GM12873 (cell line): Measurements from ENCODE around the gene CD248.

ENCODE experiments used
- TF ChIP-seq, protein P1 (sequence below): IDR thresholded peaks from 2 replicates; pipeline ENCODE4 v1.5.1; 2012; ENCODE audit warnings: low read depth, mild to moderate bottlenecking, moderate library complexity, low read length, control low read depth; ENCODE audit not compliant: insufficient read depth; ENCODE audit errors: missing control alignments

CD248 gene

DNA sequence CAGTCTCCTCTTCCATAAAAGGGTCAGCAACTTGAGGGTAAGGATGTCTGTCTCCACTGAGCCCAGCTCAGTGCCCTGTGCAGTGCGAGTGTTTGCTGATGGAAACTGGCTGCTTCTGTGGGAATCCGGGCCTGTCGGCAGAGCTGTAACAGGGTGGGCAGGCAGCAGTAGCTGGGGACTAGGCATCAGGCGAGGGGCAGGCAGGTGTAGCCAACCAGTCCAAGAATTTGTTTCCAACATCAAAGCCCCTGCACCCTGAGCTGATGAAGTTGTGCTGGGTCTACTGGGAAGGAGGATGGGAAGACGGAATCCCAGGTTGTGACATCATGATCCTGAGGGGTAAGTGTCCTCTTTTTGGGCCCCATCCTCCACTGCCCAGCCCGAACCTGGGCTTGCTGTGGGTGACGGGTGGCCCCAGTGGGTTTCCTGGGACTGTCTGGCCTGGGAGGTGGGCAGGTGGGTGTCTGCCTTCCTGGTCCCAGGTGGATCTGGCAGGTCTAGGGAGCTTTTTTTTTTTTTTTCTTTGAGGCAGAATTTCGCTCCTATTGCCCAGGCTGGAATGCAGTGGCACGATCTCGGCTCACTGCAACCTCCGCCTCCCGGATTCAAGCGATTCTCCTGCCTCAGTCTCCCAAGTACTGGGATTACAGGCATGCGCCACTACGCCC is 43.7 kb upstream of the CD248 start:
- TF ChIP-seq, protein P1, sequence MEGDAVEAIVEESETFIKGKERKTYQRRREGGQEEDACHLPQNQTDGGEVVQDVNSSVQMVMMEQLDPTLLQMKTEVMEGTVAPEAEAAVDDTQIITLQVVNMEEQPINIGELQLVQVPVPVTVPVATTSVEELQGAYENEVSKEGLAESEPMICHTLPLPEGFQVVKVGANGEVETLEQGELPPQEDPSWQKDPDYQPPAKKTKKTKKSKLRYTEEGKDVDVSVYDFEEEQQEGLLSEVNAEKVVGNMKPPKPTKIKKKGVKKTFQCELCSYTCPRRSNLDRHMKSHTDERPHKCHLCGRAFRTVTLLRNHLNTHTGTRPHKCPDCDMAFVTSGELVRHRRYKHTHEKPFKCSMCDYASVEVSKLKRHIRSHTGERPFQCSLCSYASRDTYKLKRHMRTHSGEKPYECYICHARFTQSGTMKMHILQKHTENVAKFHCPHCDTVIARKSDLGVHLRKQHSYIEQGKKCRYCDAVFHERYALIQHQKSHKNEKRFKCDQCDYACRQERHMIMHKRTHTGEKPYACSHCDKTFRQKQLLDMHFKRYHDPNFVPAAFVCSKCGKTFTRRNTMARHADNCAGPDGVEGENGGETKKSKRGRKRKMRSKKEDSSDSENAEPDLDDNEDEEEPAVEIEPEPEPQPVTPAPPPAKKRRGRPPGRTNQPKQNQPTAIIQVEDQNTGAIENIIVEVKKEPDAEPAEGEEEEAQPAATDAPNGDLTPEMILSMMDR: no peak

DNA sequence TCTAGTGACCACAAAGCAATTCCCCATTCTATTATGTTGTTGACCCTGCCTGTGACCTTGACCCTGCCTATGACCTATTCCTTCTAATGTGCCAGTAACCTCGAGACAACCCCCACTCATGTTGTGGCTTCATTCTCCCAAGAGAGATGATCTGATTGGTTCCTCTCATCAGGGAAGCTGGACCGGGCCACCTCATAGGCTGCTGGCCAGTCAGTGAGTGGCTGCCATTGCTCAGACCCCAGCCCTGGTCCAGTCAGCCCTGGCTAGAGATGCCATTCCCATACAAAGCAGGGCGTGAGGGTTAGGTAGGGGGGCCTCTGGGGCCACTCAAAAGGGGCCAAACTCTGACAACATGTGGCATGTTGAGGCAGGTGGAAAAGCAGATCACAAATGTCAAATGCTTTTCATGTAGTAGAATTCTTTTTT is 42.8 kb upstream of the CD248 start:
- TF ChIP-seq, protein P1: no peak

DNA sequence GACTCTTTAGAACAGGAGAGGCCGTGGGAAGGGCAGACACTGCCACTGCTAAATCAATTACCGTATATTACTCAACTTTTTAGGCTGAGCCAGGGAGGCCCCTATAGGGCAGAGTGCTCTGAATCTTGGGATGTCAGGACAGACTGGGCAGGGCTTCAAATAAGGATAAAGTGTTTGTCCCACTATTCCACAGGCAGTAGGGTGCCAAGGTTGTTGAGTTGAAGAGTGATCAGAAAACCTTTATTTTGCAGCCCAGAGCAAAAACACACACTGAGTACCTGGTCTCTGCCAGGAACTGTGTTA is 32.2 kb upstream of the CD248 start:
- TF ChIP-seq, protein P1: no peak

DNA sequence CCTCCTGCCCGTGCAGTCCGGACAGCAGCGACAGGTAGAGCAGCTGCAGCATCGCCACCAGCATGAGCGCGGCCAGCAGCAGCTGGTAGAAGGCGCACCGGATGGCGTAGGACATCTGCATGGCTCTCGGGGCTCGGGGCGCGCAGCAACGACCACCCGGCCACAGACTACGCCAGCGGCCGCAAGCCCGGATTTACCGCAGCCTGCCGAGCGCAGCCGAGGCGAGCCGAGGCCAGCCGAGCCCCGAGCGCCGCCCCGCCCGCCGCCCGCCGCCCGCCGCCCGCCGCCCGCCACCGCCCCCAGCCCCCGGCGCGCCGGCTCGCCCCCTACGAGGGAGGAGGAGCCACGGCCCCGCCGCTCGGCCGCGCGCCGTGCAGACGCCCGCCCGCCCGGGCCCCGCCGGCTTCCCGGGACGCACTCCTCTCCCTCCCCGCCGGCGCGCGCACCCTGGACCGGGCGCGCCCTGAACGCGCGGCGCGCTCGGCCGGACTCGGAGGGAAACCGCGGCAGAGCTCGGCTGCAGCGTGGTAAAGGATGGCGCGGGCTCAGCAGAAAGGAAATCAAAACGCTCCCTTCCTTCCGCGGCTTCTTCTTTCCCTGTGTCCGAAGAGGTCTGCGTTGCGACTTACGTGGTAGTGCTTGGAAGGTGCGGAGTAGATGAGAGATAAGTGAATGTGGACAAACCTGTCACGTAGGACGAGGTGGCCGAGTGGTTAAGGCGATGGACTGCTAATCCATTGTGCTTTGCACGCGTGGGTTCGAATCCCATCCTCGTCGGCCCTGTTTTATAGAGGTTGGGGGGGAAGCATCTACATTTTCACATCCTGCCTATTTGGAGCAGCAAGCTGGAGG is 30.8 kb upstream of the CD248 start, which contains the start of gene B4GAT1:
Gene B4GAT1 (minus strand): TSS at position 205 of the 852 bp plus-strand sequence. CDS start 84 bp downstream, at position 121.
- TF ChIP-seq, protein P1: no peak

DNA sequence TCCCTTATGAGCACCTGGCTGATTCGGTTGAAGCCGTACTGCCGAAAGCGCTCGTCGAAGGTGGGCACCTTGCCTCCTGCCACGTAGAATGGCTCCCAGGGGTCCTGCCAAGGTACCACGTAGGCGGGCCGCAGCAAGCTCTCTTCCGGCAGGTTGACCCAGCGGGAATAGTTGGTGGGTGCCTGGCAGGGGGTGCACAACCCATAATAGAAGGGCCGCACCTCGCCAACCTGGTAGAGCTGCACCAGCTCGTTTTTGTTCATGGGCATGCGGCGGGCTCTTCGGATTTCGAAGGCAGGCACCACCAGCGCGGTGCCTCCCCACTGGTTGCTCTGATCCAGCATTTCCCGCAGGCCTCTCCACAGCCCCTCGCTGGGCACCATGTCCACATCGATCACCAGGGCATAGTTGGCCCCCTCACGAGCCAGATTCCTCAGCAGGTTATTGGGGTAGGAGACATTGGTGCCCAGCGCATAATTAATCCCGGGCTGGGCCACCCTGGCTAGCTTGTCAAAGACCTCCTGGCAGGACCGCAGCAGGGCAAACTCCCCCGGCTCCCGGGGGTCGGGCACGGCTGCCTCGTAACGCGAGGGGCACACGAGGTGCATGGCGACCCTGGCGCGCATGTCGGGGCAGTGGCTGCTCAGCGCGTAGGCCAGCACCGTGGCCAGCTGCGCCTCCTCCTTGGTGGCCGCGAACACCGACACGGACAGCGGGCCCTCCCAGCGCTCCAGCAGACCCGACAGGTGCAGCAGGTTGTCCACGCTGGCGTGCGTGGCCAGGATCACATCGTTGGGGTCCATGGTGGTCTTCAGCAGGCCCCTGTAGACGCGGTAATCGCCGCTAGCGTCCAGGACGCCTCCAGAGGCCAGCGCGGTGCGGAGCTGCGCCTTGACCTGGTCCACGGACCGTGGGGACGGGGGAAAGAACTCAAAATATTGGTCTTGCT is 29.9 kb upstream of the CD248 start:
- TF ChIP-seq, protein P1: no peak

DNA sequence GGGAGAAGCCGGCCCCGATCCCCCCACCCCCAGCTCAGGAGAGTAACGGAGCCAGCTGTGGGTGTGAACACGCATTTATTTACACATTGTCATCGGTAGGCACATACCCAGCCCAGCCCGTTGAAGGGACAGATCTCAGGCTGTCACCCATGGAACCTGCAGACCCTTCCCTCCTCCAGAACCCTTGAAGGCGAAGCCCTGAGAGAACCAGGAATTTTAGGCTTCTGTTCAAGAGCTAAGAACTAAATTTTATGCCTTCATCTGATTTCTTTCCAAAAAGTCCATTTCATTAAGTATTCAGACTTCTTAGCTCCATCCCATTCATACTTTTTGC is 28.4 kb upstream of the CD248 start:
- TF ChIP-seq, protein P1: no peak
